GM19351 (cell line): Measurements from ENCODE around the gene BCAP29.

Source experiments
- ATAC-seq: cut with Tn5 transposase; IDR thresholded peaks from one replicate; pipeline ENCODE4 v1.9.1; 2021; ENCODE audit warnings: mild to moderate bottlenecking, moderate library complexity; ENCODE audit not compliant: unreplicated experiment

Gene BCAP29

DNA sequence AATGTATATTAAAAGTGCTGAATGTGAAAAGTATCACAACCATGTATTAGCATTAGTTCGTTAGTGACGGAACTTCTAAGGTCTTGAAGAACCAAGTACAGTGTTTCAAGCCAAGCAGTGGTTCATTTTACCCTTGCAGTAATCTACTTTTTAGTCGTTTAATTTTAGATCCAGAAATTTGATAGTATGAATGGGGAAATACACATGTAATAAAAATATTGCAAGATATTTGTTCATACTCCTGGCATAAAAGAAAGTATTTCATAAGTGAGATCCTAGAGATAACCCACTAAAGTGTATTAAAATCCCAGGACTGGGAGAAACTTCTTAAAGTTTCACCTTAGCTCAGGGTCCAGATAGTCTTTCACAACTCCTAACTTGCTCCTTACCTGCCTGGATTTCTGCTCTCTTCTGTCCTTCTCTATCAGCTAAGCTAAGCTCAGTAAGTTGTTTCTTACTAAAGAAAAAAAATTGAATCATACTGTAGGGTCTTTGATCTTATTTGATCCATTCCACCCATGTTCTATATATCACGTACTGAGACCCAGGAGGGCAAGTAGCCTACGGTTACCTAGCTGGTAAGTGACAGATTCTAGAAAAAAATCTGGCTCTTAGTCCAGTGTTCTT is 1.5 kb downstream of the BCAP29 start:
- no peak for ATAC-seq

DNA sequence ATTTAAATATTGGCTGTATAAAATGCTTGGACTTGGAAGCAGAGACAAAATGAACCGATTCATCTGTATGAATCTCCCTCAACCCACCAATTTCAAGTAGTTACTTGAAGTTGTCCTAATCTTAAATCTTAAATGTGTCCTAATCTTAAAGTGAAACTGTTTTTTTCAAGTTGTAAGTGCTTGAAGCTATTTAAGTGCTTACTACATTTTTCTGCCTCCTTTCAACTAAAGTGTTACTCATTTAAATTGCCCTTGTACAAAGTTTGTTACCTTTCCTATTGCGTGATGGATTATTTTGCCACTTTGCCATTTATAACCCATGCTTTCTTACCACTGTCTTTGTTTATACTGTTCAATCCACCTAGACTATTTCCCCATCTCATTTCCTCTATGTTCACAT is 2.8 kb downstream of the BCAP29 start:
- no peak for ATAC-seq

DNA sequence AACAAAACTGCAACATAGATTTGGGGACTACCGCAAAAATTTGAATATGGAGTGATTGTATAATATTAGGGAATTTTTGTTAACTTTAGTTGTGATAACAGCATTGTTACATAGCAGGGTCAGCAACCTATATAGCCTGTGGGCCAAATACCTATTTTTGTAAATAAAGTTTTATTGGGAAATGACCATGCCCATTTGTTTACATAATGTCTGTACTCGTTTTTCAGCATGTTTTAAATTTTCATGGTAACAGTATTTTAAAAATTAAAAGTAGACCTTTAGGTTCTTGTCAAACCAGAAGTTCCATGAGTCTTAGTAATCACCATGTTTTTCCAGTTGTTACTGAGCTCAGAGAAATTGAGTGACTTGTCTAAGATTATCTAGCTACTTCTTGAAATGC is 4.7 kb downstream of the BCAP29 start:
- ATAC-seq: no peak

DNA sequence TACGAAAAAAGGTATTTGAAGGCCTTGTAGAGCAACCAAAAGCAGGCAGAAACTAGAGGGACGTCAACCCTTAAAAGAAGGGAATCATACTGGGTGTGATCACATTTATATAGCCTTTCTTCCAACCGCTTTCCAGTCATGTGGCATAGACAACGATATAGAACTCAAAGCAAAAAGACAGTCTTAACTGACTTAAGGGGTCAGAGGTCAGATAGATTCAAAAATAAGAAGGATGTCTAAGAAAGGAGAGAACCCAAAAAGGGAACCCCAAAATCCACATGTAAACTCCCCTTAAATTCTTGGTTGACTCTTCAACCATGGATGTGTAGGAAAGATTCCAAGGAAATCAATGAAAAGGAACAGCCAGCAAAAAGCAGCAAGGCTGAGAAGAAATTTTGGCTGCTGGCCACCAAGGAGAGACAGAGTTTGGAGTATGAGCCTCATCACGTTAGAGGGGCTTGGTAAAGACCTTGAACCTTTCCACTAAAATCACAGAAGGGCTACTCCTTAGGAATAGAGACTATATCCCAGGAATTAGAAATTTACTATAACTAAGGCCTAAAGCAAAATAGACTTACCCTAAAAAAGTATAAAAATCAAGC is 8.6 kb downstream of the BCAP29 start:
- ATAC-seq: no peak

DNA sequence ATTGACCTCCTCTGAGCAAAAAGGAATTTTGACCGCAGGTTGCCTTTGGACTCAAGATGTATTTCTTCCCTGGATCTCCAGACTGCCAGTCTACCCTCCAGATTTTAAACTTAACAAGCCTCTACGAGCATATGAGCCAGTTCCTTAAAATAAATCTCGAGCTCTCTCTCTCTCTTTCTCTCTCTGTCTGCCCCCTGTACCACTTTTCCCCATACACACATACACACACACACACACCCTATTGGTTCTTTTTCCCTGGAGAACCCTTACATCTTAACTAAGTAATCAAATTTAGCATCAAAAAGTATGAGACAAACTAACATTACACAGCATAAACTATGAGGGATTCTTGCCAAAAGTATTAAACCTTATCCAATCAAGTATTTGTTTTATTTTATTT is 11.4 kb downstream of the BCAP29 start:
- ATAC-seq: no peak

DNA sequence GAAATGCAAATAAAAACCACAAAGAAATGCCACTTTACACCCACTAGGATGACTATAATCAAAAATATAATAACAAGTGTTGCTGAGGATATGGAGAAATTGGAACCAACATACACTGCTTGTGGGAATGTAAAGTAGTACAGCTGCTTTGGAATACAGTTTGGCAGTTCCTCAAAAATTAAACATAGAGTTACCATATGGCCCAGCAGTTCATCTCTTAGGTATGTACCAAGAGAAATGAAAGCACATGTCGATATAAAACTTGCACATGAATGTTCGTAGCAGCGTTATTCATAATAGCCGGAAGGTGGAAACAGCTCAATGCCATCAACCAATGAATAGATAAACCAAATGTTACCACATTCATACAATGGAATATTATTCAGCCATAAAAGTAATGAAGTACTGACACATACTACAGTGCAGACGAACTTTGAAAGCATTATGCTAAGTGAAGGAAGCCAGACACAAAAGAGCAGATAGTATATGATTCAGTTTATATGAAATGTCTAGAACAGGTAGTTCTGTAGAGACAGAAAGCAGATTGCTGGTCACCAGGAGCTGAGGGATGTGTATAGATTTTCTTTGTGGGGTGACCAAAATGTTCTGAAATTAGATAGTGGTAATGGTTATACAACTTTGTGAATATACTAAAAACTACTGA is 12.4 kb downstream of the BCAP29 start:
- ATAC-seq: no peak

DNA sequence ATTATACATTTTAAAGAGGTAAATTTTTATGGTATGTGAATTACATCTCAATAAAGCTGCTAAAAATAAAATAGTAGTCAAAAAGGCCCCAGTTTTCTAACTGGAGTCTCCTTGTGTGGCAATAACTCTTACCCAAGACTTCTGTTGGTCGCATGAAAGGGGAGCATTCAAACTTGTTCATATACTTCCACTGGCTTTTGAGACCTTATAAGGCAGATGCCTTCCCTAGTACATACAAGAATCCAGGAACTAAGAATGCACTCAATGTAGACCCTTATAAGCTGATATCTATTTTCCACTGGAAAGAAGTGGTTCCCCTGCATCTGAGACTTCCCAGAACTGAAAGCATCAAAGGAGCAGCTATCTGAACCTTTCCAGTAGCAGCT is 13.0 kb downstream of the BCAP29 start:
- ATAC-seq: no peak

DNA sequence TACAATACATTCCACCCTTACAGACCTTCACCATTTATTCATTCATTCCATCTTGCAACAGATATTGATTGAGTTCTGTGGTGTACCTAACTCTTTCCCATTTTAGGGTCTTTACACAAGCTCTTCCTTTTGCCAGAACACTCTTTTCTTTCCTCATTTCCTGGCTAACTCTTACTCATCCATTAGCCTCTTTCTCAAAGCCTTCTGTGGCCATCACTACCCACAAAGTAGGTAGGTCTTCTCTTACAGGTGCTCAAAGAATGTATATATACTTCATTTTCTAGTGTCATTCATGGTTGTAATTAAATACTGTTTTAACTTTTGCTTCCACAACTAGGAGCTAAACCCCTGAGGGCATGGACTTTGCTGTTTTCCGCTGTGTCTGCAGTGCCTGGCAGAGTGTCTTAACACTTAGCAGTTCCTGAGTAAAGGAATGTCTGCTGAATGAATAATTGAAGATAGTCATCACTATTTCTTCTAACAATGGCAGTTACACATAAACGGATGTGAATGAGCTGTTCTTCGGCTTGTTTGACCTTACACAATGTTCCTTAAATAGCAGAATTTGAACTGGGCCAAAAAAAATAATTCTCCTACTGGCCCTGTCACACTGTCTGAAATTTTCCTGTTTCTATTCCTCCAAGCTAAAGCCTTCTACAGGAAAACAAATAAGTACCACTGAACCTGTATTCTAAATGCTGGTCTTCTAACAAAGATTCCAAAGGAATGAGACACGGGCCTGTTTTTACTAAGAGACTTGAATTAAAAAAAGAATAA is 15.1 kb downstream of the BCAP29 start:
- ATAC-seq: no peak

DNA sequence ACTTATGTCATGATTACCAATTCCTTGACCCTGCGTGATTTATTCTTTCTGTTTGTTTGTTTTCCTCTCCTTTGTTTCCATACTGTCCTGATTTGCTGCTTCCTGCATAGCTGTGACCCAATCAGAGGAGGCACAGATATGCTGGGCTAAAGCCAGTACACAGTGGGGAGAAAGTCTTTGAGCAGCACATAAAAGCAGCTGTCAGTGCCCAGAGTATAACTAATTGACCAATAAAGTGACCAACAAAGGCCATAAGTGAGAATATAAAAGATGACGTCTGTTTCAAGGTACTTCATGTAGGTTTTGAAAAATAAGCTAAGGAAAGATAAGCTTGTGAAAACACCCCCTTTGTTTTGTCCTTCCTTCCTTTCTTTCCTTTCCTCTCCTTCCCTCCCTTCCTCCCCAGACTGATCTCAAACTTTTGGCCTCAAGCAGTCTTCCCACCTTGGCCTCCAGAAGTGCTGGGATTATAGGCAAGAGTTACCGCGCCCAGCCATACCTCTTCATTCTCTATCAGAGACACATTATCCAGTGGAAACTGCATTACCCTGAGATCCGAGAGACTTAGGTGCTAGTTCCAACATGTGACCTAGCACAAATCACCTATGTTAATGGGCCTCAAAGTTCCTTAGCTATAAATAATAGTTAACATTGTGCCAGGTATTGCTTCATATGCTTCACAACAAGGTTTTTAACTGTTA is 17.0 kb downstream of the BCAP29 start:
- ATAC-seq: no peak

DNA sequence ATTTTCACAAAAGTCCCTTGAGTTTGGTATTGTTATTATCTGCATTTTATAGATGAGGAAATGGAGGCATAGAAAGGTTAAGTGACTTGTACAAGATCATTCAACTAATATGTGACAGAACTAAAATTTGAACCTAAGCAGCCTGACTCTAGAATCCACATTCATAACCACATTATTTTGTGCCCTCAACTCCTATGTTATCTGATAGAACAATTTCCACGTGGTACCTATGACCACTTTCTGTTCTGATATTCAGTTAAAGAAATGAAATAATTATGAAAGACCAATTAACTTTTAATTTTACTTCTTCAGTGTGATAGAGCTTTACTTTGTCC is 17.5 kb downstream of the BCAP29 start:
- no peak for ATAC-seq

DNA sequence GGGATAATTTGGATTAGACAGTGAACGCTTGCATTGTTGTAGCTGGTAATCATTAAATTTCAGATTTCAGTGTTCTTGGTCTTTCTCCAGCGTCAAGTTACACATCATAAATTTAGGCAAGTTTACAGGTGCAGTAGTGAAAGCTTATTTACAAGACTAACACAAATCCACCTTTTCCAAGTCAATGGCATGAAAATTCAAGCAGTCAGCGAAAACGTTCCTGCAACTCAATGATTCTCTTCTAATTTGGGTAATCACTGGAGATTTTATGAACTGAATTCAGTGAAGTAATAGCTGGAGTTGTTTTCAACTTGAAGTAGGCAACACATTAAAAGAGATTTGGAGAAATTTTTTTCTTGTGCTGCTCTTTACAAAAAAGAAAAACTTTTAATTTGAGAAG is 17.9 kb downstream of the BCAP29 start:
- no peak for ATAC-seq

DNA sequence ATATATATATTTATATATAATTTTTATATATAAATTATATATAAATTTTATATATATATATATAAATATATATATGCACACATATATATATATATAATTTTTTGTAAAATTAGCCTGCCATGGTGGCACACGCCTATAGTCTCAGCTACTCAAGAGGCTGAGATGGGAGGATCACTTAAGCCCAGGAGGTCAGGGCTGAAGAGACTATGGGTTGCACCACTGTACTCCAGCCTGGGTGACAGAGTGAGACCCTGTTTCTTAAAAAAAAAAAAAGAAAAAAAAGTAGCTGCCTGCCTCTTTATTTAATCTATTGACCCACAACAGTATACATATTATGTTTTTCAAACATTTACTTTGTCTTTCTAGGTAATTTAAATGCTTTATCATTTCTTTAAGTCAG is 19.2 kb downstream of the BCAP29 start:
- no peak for ATAC-seq

DNA sequence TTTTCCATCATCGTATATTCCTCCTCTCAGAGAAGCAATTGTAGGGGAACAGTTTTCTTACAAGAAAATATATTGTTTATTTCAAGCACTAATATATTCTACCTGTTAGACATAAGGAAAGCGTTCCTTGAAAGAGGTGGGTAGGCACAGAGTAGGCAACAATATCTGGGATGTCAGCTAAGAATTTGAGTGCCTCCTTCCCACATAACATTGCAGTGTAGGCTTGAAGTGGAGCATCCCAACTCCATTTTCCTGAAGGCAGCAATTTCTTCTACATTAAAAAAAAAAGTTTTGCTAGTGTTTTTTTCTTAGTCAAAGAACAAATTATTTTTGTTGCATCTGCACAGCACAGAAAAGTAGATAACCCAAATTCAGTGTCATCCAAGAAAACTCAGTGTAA is 20.8 kb downstream of the BCAP29 start:
- no peak for ATAC-seq

DNA sequence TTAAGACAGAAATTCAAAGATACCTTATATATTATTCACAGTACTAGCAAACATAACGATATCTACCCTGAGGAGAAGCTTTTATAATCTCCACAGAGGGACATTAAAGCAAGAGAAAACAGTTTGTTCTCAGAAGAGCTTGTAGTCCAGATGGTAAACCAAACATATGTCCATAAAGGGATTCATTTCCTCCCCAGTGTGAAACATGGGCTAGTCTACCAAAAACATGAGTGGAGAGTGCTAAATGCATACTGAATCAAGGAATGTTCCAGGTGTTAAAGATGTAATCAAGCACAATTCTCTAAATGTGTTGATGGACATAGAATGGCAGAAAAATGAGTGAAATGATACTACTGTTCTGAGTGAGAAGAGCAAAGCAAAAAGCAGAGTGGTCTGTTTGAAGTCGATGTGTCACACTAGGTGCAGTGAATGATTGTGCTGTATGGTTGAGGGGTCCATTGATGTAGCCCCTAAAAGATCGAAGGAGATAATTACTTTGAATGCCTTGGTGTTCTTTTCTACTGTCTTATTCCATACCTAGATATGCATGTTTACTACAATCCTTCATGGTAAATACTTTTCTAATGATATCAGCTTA is 25.3 kb downstream of the BCAP29 start:
- ATAC-seq: no peak

DNA sequence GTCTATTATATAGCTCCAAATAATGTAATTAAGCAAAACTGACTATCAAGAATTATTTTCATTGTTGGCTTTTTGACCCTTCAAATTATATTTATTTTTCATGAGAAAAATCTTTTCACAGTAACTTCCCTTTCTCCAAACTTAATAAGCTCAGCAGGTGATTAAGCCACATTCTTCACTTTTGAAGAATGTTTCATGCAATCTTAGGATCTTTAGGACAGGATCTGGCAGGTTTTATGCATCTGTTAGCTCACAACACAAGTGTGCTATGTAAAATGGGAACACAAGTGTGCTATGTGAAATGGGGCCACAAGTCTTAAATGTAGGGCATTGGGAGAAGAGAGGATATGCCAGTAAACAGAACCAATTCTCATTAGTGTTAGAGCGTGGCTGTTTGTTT is 26.3 kb downstream of the BCAP29 start:
- no peak for ATAC-seq

DNA sequence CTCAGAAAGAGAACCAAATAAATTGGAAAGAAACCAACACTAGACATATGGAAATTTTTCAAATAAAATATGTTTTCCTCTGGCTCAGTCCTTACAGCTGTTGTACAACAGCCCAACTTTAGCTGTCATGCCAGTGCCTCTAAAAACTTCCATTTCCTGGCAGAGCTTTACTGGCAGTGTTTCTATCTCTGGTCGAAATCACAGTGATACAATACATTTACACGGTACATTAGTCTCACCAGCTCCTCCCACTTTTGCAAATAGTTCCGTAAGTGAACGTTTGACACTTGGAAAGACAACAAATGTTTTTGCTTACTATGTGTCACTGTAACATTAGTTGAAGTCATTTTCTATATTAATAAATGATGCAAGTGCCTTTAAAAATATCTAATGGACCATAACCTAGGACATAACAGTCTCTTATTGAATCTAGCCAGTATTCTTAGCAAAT is 29.8 kb downstream of the BCAP29 start:
- no peak for ATAC-seq

DNA sequence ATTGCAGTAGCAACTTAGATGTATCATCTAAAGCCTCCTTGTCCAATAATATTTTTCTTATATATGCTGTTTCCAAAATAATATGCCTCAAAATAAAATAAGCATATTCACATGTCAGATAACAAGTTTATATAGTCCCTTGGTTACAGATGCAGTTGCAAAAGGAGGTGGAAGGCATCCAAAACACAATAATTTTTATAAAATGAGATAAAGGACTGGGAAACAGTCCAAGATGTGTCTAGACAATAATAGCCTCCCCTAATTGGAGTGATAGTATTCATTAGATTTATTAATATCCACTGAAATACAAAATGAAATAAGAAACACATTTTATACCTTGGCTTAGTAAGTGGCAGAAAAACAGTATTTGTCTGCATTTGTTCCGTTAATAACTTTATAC is 30.3 kb downstream of the BCAP29 start:
- ATAC-seq: no peak

DNA sequence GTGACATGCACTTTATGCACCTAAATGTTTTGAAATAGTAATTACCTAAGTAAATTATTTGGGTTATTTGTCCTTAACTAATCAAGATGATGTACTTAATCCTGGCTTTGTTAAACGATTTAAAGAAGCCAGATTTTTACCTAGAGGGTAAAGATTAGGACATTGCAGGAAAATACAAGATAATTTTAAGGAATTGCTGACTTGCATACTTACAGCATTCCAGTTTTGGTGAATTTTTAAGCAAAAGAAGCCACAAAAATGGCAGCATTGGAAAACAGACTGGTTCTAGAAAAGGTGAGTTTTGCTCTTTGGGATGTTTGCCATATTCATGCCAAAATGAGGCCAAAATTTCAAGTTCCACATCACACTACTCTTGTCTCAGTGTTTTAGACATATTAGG is 33.4 kb downstream of the BCAP29 start:
- ATAC-seq: no peak

DNA sequence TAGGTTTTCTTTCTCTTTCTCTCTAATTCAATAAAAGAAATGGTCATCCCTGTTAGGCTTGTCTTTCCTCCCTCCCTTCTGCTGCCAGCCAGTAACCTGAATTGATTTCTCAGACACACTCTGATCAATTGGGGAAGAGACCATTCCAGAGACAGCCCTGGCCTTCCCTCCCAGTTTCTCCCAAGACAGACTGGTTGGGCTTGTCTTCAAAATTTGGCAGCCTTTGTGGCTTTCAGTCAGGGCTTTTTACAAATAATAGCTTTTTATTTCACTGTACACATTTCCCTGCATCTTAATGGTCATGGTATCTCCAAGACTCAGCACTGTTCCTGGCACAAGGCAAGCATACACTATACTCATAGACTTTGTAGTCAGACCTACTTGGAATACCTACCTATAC is 33.9 kb downstream of the BCAP29 start:
- no peak for ATAC-seq

DNA sequence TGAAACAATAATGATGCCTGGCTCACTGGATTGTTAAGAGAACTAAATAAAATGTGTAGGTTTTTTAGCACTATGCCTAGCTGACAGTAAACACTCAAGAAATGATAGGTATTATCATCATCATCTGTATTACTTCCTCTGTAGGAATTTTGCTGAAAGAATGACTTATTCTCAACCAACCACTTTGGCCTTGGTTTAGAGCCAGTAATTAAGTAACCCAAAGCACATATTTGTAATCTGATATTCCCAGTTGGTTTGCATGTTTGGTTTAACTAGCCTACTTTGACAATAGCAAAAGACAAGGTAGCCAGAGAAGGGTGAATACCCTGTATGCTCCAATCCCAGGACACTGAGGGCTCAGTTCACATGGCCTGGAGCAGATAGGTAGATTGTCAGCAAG is 34.4 kb downstream of the BCAP29 start:
- ATAC-seq: no peak
